HG03378 (cell line): ENCODE measurements around the gene CD82.
"Not testable (repeated sequence)": the region's sequence is repeated elsewhere in the genome, so short reads cannot be mapped to it uniquely, and the experiment has no call there.

Experiments used
- ATAC-seq: cut with Tn5 transposase; IDR thresholded peaks from one replicate; pipeline ENCODE4 v1.9.1; 2021; ENCODE audit warnings: mild to moderate bottlenecking, moderate library complexity; ENCODE audit not compliant: unreplicated experiment

Gene CD82

GRCh38 chr11:44628730-44629700 lies 63.6 kb downstream of the CD82 start:
- ATAC-seq, result no peak

- no peak for ATAC-seq
Observed at GRCh38 chr11:44629732-44630345, 64.4 kb downstream of the CD82 start.

GRCh38 chr11:44630511-44631210 lies 65.2 kb downstream of the CD82 start:
- ATAC-seq, result no peak

- ATAC-seq, result no peak
Observed at GRCh38 chr11:44631831-44632230, 66.4 kb downstream of the CD82 start.

GRCh38 chr11:44632466-44633123 lies 67.1 kb downstream of the CD82 start:
- no peak for ATAC-seq

GRCh38 chr11:44633641-44634040 lies 68.2 kb downstream of the CD82 start:
- ATAC-seq, result no peak

- no peak for ATAC-seq
Observed at GRCh38 chr11:44634401-44635281, 69.2 kb downstream of the CD82 start.

GRCh38 chr11:44637487-44637886 lies 72.0 kb downstream of the CD82 start:
- ATAC-seq, result no peak

- ATAC-seq, result no peak
Observed at GRCh38 chr11:44638032-44638431, 72.6 kb downstream of the CD82 start.

- ATAC-seq, result no peak
Observed at GRCh38 chr11:44643217-44643616, 77.8 kb downstream of the CD82 start.

- ATAC-seq, result no peak
Observed at GRCh38 chr11:44645827-44646226, 80.4 kb downstream of the CD82 start.

- not testable (repeated sequence) for ATAC-seq
Observed at GRCh38 chr11:44647255-44647955, 81.9 kb downstream of the CD82 start.

- ATAC-seq, result no peak
Observed at GRCh38 chr11:44648109-44648508, 82.6 kb downstream of the CD82 start.

GRCh38 chr11:44651535-44652155 lies 86.2 kb downstream of the CD82 start:
- ATAC-seq, result no peak

- no peak for ATAC-seq
Observed at GRCh38 chr11:44652901-44653644, 87.6 kb downstream of the CD82 start.

GRCh38 chr11:44654057-44654456 lies 88.6 kb downstream of the CD82 start:
- ATAC-seq, result no peak

- no peak for ATAC-seq
Observed at GRCh38 chr11:44654596-44654995, 89.1 kb downstream of the CD82 start.

GRCh38 chr11:44657836-44658505 lies 92.5 kb downstream of the CD82 start:
- ATAC-seq, result no peak
